Frontal cortex (tissue), 4 donors: ENCODE measurements around the gene WFS1. TPM values are rescaled to one million over a fixed set of nuclear protein-coding genes. Genes with fewer than 3 reads are reported as not detected.

Experiments
- DNase-seq, 2 donors: peaks; one replicate each; pipeline ENCODE4 v3.0.0; 2012; ENCODE audit warnings: low spot score in 2 of 2
- FAIRE-seq: peaks from 2 replicates; lab custom pipeline; 2012; peaks lifted over from hg19 to GRCh38; lab: Jason Lieb, UNC
- total RNA-seq: library from RNA; depleted of rRNA; stranded (reverse); fragments of >200 nt; gene quantifications from one replicate; pipeline ENCODE4 v1.2.3, GENCODE V29; 2014
- donor health status: control.
- donor health status: control.
- donor health status: control.

Gene WFS1
- 3.7 TPM for total RNA-seq

GRCh38 chr4:6269616-6270511 is at the start of gene WFS1:
WFS1 (plus strand) TSS chr4:6269850; CDS start chr4:6277456, 7,606 bp downstream.
- DNase-seq (peak; percentile 100), FAIRE-seq (peak; percentile 28)

- no peak for DNase-seq
- no peak for FAIRE-seq
Observed at GRCh38 chr4:6221301-6221850, 48.3 kb upstream of the WFS1 start.

DNA sequence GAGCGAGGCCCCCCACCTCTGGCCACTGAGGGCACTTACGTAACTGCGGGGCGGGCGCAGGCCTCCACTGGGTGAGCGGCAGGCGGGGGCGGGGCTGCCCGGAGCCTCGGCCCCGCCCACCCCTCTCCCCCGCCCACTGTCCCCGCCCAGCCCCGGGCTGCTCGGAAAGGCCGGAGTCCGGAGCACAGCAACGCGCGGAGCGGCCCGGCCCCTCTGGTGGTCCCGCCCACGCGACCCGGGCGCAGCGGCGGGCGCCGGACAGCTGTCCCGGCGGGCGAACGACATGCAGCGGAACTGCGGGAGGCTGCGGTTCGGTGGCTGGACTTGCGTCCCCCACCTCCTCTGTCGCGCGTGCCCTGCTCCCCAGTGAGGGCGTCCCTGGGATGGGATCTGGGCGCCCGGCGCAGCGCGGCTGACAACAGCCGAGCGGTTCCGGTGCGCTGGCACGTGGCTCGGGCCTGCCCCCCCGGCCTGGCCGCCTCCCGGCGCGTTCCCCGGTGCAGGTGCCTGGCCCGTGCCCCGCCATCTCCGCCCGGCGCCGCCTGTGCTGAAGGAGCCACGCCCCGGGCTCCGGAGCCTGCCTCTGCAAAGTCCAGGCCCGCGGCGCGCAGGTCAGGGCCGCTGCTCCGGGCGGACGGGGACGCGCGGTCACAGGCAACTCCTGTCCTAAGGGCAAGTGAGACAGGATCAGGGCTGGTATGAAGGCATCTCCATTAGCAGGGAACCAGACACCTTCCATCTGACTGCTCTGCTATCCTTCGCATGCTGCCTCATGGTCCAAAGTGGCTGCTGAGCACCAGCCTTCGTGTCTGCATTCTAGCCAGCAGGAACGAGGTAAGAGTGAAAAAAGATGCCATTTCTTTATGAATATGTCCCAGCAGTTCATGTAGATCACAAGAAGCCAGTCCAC is 47.5 kb upstream of the WFS1 start:
- FAIRE-seq (no peak), DNase-seq (peak; percentile 83 to 84)

GRCh38 chr4:6222761-6223292 is 46.8 kb upstream of the WFS1 start:
- DNase-seq = no peak
- no peak for FAIRE-seq

GRCh38 chr4:6224735-6225134 is 44.9 kb upstream of the WFS1 start:
- no peak for FAIRE-seq

DNA sequence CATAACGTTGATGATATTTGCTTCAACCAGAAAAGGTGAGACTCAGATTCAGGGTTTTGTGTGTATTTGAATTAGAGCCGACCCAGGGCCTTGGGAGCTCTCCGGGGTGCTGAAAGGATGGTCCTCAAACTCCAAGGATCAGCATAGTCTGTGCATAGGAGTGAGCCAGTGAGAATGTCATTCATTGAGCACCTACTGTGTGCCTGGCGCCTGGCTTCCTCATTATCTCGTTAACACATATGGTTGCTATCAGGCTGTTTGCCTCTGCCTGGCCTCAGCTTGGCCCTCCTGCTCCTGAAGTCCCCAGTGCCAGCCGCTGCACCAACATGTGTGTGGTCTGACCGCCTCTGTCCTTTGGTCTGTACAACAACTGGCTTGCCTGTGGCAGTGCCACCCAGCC is 44.2 kb upstream of the WFS1 start:
- DNase-seq (no peak), FAIRE-seq (no peak)

More at GRCh38 chr4:6224735-6225134, 44.9 kb upstream of the WFS1 start:
- DNase-seq = no peak

GRCh38 chr4:6226506-6226905 is 43.1 kb upstream of the WFS1 start:
- FAIRE-seq = no peak
- no peak for DNase-seq

DNA sequence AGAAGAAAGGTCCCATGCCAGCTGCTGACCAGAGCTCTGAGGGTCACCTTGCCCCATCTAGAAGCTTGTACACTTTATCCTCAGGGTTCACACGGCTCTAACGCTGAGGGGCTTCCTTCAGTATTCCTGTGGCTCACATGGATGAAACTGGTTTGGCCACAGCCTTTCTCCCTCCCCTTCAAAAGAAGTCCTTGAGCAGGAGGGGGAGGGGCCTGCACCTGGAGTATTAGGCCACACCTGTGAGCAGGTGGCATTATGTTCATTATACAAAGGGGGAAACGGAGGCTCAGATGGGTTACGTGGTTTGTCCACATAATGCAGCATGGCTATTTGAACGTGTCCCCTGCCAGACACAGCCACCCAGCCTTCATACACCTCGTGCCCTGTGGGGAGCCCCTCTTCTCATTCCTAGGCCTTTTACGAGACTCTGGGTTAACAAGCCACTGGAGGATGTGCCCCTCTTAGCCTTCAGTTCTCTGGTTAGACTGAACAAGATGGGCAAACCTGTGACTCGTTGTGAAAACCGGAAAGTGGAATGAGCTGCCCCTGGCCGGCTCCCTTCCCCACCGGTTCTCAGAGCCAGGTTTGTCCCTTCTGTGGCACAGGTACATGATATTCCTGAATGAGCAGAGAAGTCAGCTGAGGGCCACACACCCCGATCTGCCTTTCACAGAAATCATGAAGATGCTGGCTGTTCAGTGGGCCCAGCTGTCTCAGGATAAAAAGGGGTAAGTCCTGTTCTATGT is 42.1 kb upstream of the WFS1 start:
- no peak for DNase-seq
- no peak for FAIRE-seq

DNA sequence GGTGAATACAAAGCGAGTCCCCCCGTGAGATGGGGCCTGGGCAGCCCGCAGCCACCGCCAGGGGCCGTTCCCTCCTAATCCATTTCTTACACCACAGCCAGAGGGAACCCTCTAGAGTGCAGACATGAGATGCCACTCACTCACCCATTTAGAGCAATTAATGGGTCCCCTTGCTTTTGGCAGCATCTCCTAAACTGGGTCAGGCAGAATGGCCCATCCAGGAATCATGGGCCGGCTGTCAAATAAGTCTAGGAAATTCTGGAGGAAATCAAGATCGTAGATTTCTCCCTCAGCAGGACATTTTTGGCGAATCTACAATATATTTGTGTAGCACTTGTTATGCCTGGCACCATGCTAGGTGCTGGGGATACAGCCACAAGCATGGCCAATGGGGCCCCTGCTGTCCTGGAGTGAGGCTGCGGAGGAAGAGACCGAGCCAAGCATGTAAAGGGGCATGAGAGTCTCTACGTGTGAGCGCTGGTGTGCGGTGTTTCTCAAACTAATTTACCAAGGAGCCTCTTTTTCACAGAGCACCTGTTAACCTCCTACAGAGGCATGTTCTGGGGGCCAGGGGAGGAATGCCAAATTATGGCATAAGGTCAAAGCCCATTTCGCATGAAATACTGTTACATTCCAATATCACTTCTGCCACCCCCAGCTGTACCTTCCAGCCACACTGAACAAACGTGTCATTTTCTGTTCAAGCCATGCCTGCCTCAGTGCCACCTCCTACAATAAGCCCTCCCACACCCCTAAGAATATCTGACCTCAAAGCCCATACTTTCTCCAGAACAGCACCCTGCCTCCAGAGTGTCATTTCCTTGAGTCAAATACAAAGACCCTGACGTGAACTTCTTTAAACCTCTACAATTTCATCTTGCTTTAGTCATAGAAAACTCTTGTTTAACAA is 41.2 kb upstream of the WFS1 start:
- FAIRE-seq (no peak), DNase-seq (no peak)

DNA sequence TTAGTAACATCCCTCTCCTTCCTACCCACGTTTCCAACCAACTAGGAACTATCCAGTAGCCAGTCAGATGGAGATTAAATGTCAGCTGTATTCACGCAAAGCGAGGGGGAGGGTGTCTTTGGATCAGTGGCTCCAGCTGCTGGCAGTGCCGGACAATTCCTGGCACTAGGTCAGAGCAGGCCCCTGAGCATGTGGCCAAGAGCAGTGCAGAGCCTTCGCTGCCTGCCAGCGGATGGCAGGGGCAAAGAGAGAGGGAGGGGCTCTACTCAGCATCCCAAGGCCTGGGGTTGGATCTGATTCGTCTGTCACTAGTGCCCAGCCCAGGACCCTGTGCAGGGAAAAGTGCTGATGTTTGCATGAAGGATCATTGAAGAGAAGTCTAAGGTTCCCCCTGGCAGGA is 40.6 kb upstream of the WFS1 start:
- DNase-seq (peak; percentile 67 to 68), FAIRE-seq (no peak)

DNA sequence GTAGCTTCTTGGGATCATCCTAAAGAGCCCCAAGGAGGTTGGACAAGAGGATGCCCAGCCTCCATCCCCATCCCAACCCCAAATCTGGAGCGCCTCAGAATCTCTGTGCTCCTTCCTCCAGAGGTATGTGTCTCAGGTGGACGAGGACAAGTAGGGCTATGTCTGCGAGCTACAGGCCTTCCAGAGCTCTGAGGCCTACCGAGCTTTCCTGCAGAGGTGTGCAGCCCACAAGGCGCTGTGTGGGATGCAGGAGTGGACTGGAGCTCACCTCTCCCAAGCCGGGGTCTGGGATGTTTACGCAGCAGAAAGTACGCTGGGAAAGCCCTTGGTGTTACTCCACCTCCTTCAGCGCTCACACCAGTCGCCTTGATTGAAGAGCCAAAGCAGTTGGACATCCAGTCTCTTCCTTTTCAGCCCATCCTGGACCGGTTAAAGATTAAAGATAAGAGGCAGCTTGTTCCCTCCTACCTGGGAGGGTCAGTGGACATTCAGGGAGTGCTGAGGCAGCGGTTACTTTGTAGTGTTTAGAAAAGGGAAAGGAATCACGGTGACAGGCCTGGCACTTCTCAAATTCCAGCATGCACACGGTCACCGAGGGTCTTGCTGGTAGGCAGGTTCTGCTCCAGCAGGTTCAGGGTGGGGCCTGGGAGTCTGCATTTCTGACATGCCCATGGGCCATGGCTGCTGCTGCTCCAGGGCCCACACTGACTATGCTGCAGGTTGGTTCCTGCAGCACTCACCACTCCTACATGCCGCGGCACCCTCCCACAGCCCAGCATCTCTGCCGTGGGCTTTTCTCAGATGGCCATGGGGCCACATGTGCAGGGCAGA is 39.8 kb upstream of the WFS1 start:
- FAIRE-seq (no peak), DNase-seq (no peak)

GRCh38 chr4:6230502-6230785 is 39.2 kb upstream of the WFS1 start:
- DNase-seq (no peak), FAIRE-seq (no peak)

DNA sequence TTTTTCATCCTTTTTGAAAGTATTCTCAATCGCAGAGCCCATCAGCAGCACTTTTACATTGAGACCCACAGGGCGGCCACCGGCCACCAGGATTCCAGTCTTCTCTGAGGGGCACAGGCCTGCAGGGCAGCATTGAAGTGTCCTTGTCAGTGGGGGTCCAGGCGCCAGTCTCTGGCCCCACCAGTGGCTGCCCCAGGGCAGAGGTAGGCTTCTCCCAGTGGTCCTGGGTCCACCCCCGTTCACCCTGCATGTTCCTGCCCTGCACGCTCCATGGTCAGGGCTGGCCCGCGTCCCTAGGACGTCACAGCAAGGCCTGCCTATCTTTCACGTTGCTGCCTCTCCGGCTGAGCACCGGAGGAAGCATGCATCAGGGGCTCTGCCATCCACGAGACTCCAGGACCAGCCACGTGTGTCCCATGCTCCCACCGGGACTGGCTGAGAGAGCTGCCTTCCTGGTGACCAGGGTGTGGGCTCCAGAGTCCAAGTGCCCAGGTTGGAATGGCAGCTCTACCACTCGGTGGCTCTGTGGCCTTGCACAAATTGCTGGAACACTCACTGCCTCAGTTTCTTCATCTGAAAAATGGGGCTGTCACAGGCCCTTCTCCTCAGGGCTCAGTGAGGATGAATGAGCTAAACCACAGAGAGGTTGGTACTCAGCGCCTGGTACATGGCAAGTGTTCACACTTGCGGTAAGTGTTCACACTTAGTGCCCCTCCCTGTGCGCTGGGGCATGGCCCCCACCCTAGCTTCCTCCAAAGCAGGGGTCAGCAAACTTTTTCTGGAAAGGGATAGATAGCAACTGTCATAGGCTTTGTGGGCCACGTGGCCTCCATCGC is 38.6 kb upstream of the WFS1 start:
- FAIRE-seq = no peak
- DNase-seq = no peak

DNA sequence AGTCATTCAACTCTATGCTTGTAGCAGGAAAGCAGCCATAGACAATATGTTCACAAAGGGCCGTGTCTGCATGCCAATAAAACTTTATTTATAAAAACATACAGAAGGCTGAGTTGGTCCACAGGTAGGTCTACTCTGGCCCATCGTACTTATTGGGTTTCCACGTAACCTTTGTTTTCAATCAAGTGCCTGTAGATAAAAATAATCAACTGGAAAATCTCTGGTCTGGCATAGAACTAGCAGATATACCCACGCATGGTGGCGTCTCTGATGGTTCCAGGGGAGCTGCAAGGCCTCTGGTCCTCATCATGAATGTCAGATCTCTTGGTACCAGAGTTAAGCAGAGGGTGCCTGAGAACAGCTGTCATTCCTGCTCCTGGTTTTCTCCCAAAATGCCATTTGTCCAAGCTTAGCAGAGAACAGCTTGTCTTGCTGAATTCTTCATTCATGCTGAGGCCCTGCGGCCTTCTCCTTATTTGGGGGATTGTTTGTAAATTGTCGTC is 37.9 kb upstream of the WFS1 start:
- no peak for DNase-seq

GRCh38 chr4:6232836-6233785 is 36.5 kb upstream of the WFS1 start:
- DNase-seq (no peak), FAIRE-seq (no peak)

More for the DNA sequence above, 37.9 kb upstream of the WFS1 start:
- no peak for FAIRE-seq

GRCh38 chr4:6233929-6234328 is 35.7 kb upstream of the WFS1 start:
- FAIRE-seq = no peak
- no peak for DNase-seq
